ENCODE data around the gene CEACAM20.
A peak's percentile ranks its signal among the peaks of the same experiment; 100 is the strongest.

GRCh38 chr19:44512326-44513298 is 16.9 kb downstream of the CEACAM20 start:
- TF ChIP-seq, protein P1, sequence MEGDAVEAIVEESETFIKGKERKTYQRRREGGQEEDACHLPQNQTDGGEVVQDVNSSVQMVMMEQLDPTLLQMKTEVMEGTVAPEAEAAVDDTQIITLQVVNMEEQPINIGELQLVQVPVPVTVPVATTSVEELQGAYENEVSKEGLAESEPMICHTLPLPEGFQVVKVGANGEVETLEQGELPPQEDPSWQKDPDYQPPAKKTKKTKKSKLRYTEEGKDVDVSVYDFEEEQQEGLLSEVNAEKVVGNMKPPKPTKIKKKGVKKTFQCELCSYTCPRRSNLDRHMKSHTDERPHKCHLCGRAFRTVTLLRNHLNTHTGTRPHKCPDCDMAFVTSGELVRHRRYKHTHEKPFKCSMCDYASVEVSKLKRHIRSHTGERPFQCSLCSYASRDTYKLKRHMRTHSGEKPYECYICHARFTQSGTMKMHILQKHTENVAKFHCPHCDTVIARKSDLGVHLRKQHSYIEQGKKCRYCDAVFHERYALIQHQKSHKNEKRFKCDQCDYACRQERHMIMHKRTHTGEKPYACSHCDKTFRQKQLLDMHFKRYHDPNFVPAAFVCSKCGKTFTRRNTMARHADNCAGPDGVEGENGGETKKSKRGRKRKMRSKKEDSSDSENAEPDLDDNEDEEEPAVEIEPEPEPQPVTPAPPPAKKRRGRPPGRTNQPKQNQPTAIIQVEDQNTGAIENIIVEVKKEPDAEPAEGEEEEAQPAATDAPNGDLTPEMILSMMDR (IDR thresholded peaks at IDR 0.05), result peak; percentile 77
- TF ChIP-seq EZH2 (IDR thresholded peaks at IDR 0.05), result no peak
